ENCODE data around the gene ACTRT3.

GRCh38 chr3:169750665-169751064 lies 18.7 kb downstream of the ACTRT3 start:
- no peak for TF ChIP-seq CTCF (IDR thresholded peaks at IDR 0.05; ENCODE audit: low read depth, low read length)
- no peak for TF ChIP-seq EZH2phosphoT487 (IDR thresholded peaks at IDR 0.05; ENCODE audit: low read depth)

Measured in OCI-LY3 (cell line).